CD14-positive monocyte (primary cell): ENCODE measurements around the gene HECTD1. TPM values are rescaled to one million over a fixed set of nuclear protein-coding genes. Genes with fewer than 3 reads are reported as not detected.

ENCODE experiments used
- DNase-seq, 3 donors: peaks; one replicate each; pipeline ENCODE4 v3.0.0-alpha.2; 2011 to 2022
- H2AFZ ChIP-seq: 2 replicates; pipeline ENCODE4 v1.6.0; 2012; ENCODE audit warnings: mild to moderate bottlenecking, low read depth, low read length, inconsistent platforms; ENCODE audit not compliant: insufficient read depth, poor library complexity, severe bottlenecking
- H3K27ac ChIP-seq, 2 donors: 1 replicate in 1 of 2; 2 replicates in 1 of 2; pipeline ENCODE4 v1.5.1; 2012 to 2013; ENCODE audit warnings: low read length in 2 of 2, control low read depth in 1 of 2, inconsistent platforms in 1 of 2, low read depth in 1 of 2, mild to moderate bottlenecking in 1 of 2
- H3K27me3 ChIP-seq, 2 donors: one replicate each; pipeline versions ENCODE4 v1.6.0 to v1.6.1; 2011 to 2013; ENCODE audit warnings: low read length in 2 of 2; ENCODE audit not compliant: control insufficient read depth in 2 of 2, insufficient read depth in 2 of 2
- H3K36me3 ChIP-seq, 2 donors: replicated peaks in 1 of 2; 1 replicate in 1 of 2; 2 replicates in 1 of 2; pipeline versions ENCODE4 v1.5.1 to v1.6.1; 2012 to 2013; ENCODE audit warnings: low read length in 2 of 2, control low read depth in 1 of 2, inconsistent platforms in 1 of 2, mild to moderate bottlenecking in 1 of 2; ENCODE audit not compliant: insufficient read depth in 2 of 2, control insufficient read depth in 1 of 2
- H3K4me1 ChIP-seq, 2 donors: 1 replicate in 1 of 2; 2 replicates in 1 of 2; pipeline versions ENCODE4 v1.5.1 to v1.6.1; 2012 to 2013; ENCODE audit warnings: low read length in 2 of 2, control low read depth in 1 of 2, inconsistent platforms in 1 of 2, mild to moderate bottlenecking in 1 of 2, moderate library complexity in 1 of 2; ENCODE audit not compliant: insufficient read depth in 2 of 2, control insufficient read depth in 1 of 2
- H3K4me2 ChIP-seq: replicated peaks from 2 replicates; pipeline ENCODE3; 2012; ENCODE audit warnings: low read length, moderate library complexity, mild to moderate bottlenecking; ENCODE audit not compliant: poor library complexity, severe bottlenecking; ENCODE audit errors: extremely low read depth
- H3K4me3 ChIP-seq, 3 experiments: fragments of 200-600 bp in 1 of 3; sonication (generic) in 1 of 3; replicated peaks in 1 of 3; 1 replicate in 2 of 3; 2 replicates in 1 of 3; pipeline ENCODE4 v1.5.1; 2011 to 2013; ENCODE audit warnings: low read length in 3 of 3, mild to moderate bottlenecking in 3 of 3, control low read depth in 2 of 3, low read depth in 2 of 3, inconsistent platforms in 1 of 3, moderate library complexity in 1 of 3
- H3K79me2 ChIP-seq: 2 replicates; pipeline ENCODE4 v1.6.0; 2012; ENCODE audit warnings: mild to moderate bottlenecking, control low read depth, inconsistent platforms, low read length, moderate library complexity; ENCODE audit not compliant: insufficient read depth
- H3K9ac ChIP-seq: 2 replicates; pipeline ENCODE4 v1.6.0; 2017; ENCODE audit warnings: low read length, mild to moderate bottlenecking; ENCODE audit not compliant: insufficient read depth, poor library complexity, severe bottlenecking
- H3K9me3 ChIP-seq, 2 donors: replicated peaks in 1 of 2; 1 replicate in 1 of 2; 2 replicates in 1 of 2; pipeline versions ENCODE4 v1.5.1 to v1.6.1; 2012 to 2013; ENCODE audit warnings: low read length in 2 of 2, control low read depth in 1 of 2; ENCODE audit not compliant: control insufficient read depth in 1 of 2, insufficient read depth in 1 of 2
- H4K20me1 ChIP-seq: 2 replicates; pipeline ENCODE4 v1.6.0; 2012; ENCODE audit warnings: mild to moderate bottlenecking, low read length, control low read depth, moderate library complexity; ENCODE audit not compliant: insufficient read depth
- H3K27ac Mint-ChIP-seq, 7 donors: one replicate each; pipeline ENCODE4 v1.8.0; 2020; ENCODE audit warnings: mild to moderate bottlenecking in 7 of 7, mixed read lengths in 7 of 7, moderate library complexity in 6 of 7, inconsistent platforms in 2 of 7
- H3K27me3 Mint-ChIP-seq, 3 donors: one replicate each; pipeline ENCODE4 v1.8.0; 2021 to 2022; ENCODE audit warnings: low read depth in 3 of 3, mild to moderate bottlenecking in 3 of 3, mixed read lengths in 3 of 3, moderate library complexity in 3 of 3, inconsistent platforms in 1 of 3
- H3K36me3 Mint-ChIP-seq, 2 donors: one replicate each; pipeline ENCODE4 v1.8.0; 2020; ENCODE audit warnings: mixed read lengths in 2 of 2, inconsistent platforms in 1 of 2, mild to moderate bottlenecking in 1 of 2
- H3K4me1 Mint-ChIP-seq: one replicate; pipeline ENCODE4 v1.8.0; 2020; ENCODE audit warnings: mild to moderate bottlenecking, mixed read lengths
- H3K4me3 Mint-ChIP-seq, 2 donors: one replicate each; pipeline ENCODE4 v1.8.0; 2020; ENCODE audit warnings: mild to moderate bottlenecking in 2 of 2, mixed read lengths in 2 of 2, moderate library complexity in 1 of 2
- H3K9me3 Mint-ChIP-seq, 7 donors: one replicate each; pipeline ENCODE4 v1.8.0; 2020 to 2022; ENCODE audit warnings: mixed read lengths in 7 of 7, mild to moderate bottlenecking in 6 of 7, moderate library complexity in 6 of 7, inconsistent platforms in 2 of 7
- CTCF ChIP-seq: fragments of 200-600 bp; IDR thresholded peaks from one replicate; pipeline ENCODE4 v1.8.0; 2022; ENCODE audit warnings: antibody characterized with exemption, mild to moderate bottlenecking
- WGBS: methylation state at CpG from one replicate; pipeline ENCODE4 v1.1.5; 2013; ENCODE audit warnings: missing lambda C conversion rate; ENCODE audit not compliant: insufficient coverage; 5-methylcytosine and 5-hydroxymethylcytosine counted together
- intact Hi-C, 2 donors: fragments of 100-400 bp; cut with micrococcal nuclease; formaldehyde crosslinking; loops; one replicate each; pipeline versions ENCODE4 v1.15.0 to v1.15.1; 2023
- polyA plus RNA-seq, 3 donors: library from polyadenylated mRNA; depleted of rRNA in 1 of 3; unstranded in 2 of 3; stranded (reverse) in 1 of 3; fragments of 300-500 nt in 2 of 3; fragments of >200 nt in 1 of 3; fragmentation: Illumina TruSeq in 2 of 3; gene quantifications; 1 replicate in 2 of 3; 2 replicates in 1 of 3; pipeline ENCODE4 v1.2.3, GENCODE V29; 2012 to 2021

Gene HECTD1
- polyA plus RNA-seq, 3 donors: 12.7 to 55.9 (median 21.5) TPM

GRCh38 chr14:31080056-31080455 lies 127.5 kb downstream of the HECTD1 start:
- no CpG with 5 or more reads among the region's 3 CpGs for WGBS
- H3K9ac ChIP-seq: no peak overlapping the region
- no peak overlapping the region for H3K4me2 ChIP-seq
- intact Hi-C loops: loop anchor here (5.0 kb wide), 1 partner anchor 103 kb away; no protein-coding TSS in a partner anchor
- H3K4me1 ChIP-seq: no peaks in the 10 kb centered on the region
- no peak overlapping the region for H3K4me3 ChIP-seq
- H3K27ac Mint-ChIP-seq: no peak overlapping the region
- H3K9me3 Mint-ChIP-seq: peaks cover 0 to 2% (median 0%) of the 10 kb centered on the region in 7 donors
- peaks cover 6 to 7% of the 10 kb centered on the region in 2 donors for H3K36me3 Mint-ChIP-seq
- no peak overlapping the region for H3K27ac ChIP-seq
- no peaks in the 10 kb centered on the region for H3K27me3 ChIP-seq
- no peaks in the 10 kb centered on the region for H3K9me3 ChIP-seq
- peaks cover 0 to 3% of the 10 kb centered on the region in 2 donors for H3K36me3 ChIP-seq
- H3K27me3 Mint-ChIP-seq: no peaks in the 10 kb centered on the region
- no peak for DNase-seq
- H3K4me3 Mint-ChIP-seq: no peak overlapping the region
- H4K20me1 ChIP-seq: no peaks in the 10 kb centered on the region
- no peaks in the 10 kb centered on the region for H3K79me2 ChIP-seq
- TF ChIP-seq CTCF: no peak
- no peak overlapping the region for H2AFZ ChIP-seq
- peaks cover 4% of the 10 kb centered on the region for H3K4me1 Mint-ChIP-seq

- TF ChIP-seq CTCF: no peak
- Histone ChIP-seq H3K9me3 (no peaks in the 10 kb centered on the region), H3K27me3 (no peaks in the 10 kb centered on the region), H3K4me2 (no peak overlapping the region), H3K4me1 (no peaks in the 10 kb centered on the region), H3K27ac (no peak overlapping the region), H3K79me2 (no peaks in the 10 kb centered on the region), H4K20me1 (no peaks in the 10 kb centered on the region), H3K4me3 (no peak overlapping the region), H3K36me3 (no peaks in the 10 kb centered on the region), H3K9ac (no peak overlapping the region), H2AFZ (no peak overlapping the region)
- WGBS: 0% methylated on average over 1 of the region's 2 CpGs
- DNase-seq: no peak
- intact Hi-C loops: loop anchor here in 1 of 2 donors (10.0 kb wide), 1 partner anchor 54 kb away; the partner anchor contains the start of genes AP4S1 and STRN3
- Mint-ChIP-seq H3K27ac (peak overlapping the region in 1 of 7 donors; percentile 72), H3K4me1 (peaks cover 4% of the 10 kb centered on the region), H3K4me3 (no peak overlapping the region), H3K36me3 (peaks cover 6% of the 10 kb centered on the region in 2 donors), H3K27me3 (peaks cover 0 to 1% (median 0%) of the 10 kb centered on the region in 3 donors), H3K9me3 (peaks cover 0 to 4% (median 0%) of the 10 kb centered on the region in 7 donors)
These were observed 128.8 kb downstream of the HECTD1 start for GRCh38 chr14:31078766-31079165.
